Mesendoderm (in vitro differentiated cells): ENCODE results near the gene SNTG2.

ENCODE experiments used
- DNase-seq: peaks from one replicate; pipeline ENCODE4 v3.0.0; 2013
- H2AK5ac ChIP-seq: 2 replicates; pipeline ENCODE4 v1.6.1; 2013; ENCODE audit warnings: low read length, inconsistent platforms
- H2BK120ac ChIP-seq: 2 replicates; pipeline ENCODE4 v1.6.1; 2013; ENCODE audit warnings: low read depth, mild to moderate bottlenecking, low read length, moderate library complexity, mixed read lengths
- H2BK15ac ChIP-seq: replicated peaks from 2 replicates; pipeline ENCODE4 v1.6.1; 2013; ENCODE audit warnings: low read depth, mild to moderate bottlenecking, moderate library complexity
- H2BK5ac ChIP-seq: 2 replicates; pipeline ENCODE4 v1.6.1; 2013; ENCODE audit warnings: low read length, inconsistent platforms
- H3K18ac ChIP-seq: 2 replicates; pipeline ENCODE4 v1.6.1; 2013; ENCODE audit warnings: mild to moderate bottlenecking, low read length, mixed read lengths
- H3K23ac ChIP-seq: one replicate; pipeline ENCODE4 v1.6.1; 2013; ENCODE audit warnings: low read length
- H3K27ac ChIP-seq: 2 replicates; pipeline ENCODE4 v1.5.1; 2013; ENCODE audit warnings: low read depth, mild to moderate bottlenecking, inconsistent platforms, low read length, moderate library complexity
- H3K27me3 ChIP-seq: 2 replicates; pipeline ENCODE4 v1.6.1; 2013; ENCODE audit warnings: low read length, control low read depth, mild to moderate bottlenecking, inconsistent platforms; ENCODE audit not compliant: insufficient read depth, poor library complexity
- H3K36me3 ChIP-seq: 2 replicates; pipeline ENCODE4 v1.6.1; 2013; ENCODE audit warnings: low read length, inconsistent platforms; ENCODE audit not compliant: control insufficient read depth, insufficient read depth
- H3K4ac ChIP-seq: one replicate; pipeline ENCODE4 v1.6.1; 2013; ENCODE audit warnings: low read depth, mild to moderate bottlenecking, low read length, moderate library complexity
- H3K4me1 ChIP-seq: 2 replicates; pipeline ENCODE4 v1.6.1; 2013; ENCODE audit warnings: low read depth, low read length, inconsistent platforms; ENCODE audit not compliant: control insufficient read depth
- H3K4me2 ChIP-seq: 2 replicates; pipeline ENCODE4 v1.6.1; 2013; ENCODE audit warnings: low read length
- H3K4me3 ChIP-seq: 2 replicates; pipeline ENCODE4 v1.5.1; 2013; ENCODE audit warnings: mild to moderate bottlenecking, low read length
- H3K56ac ChIP-seq: one replicate; pipeline ENCODE4 v1.6.1; 2013; ENCODE audit warnings: low read length
- H3K79me1 ChIP-seq: 2 replicates; pipeline ENCODE4 v1.6.1; 2013; ENCODE audit warnings: low read length, inconsistent platforms
- H3K79me2 ChIP-seq: 2 replicates; pipeline ENCODE4 v1.6.1; 2013; ENCODE audit warnings: mild to moderate bottlenecking, low read length; ENCODE audit not compliant: control insufficient read depth, insufficient read depth
- H3K9ac ChIP-seq: 2 replicates; pipeline ENCODE4 v1.6.1; 2013; ENCODE audit warnings: low read length, inconsistent platforms
- H4K5ac ChIP-seq: one replicate; pipeline ENCODE4 v1.6.1; 2013; ENCODE audit warnings: low read length
- H4K8ac ChIP-seq: one replicate; pipeline ENCODE4 v1.6.1; 2013; ENCODE audit warnings: low read depth, mild to moderate bottlenecking, control low read depth, low read length, moderate library complexity
- WGBS: extraction: QIAGEN DNeasy Blood & Tissue Kit; methylation state at CpG from one replicate; pipeline ENCODE4 v1.1.7; 2013; ENCODE audit warnings: low lambda C conversion rate, missing lambda C conversion rate; ENCODE audit not compliant: insufficient coverage; ENCODE audit errors: extremely low coverage; 5-methylcytosine and 5-hydroxymethylcytosine counted together

SNTG2 gene

GRCh38 chr2:916935-917334 lies 33.7 kb upstream of the SNTG2 start:
- no peaks in the 10 kb centered on the region for H3K4me1 ChIP-seq
- no CpG with 5 or more reads among the region's 7 CpGs for WGBS

DNA sequence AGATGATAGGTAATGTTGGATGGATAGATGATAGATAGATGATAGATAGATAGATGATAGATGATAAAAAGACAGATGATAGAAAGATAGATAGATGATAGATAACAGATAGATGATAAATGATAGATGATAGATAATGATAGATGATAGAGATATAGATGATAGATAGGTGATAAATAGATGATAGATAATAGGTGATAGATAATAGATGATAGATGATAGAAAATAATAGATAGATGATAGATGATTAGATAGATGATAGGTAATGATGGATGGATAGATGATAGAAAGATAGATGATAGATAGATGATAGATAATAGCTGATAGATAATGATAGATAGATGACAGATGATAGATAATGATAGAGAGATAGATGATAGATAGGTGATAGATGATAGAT lies 31.0 kb upstream of the SNTG2 start:
- Histone ChIP-seq H3K27ac (no peak overlapping the region), H2BK120ac (no peak overlapping the region), H4K8ac (no peak overlapping the region), H4K5ac (no peak overlapping the region), H3K4ac (no peak overlapping the region), H3K9ac (no peak overlapping the region), H3K4me1 (no peaks in the 10 kb centered on the region), H3K36me3 (no peaks in the 10 kb centered on the region), H3K23ac (no peak overlapping the region), H3K27me3 (no peaks in the 10 kb centered on the region), H3K4me2 (no peak overlapping the region), H3K56ac (no peak overlapping the region), H2BK5ac (no peak overlapping the region), H2AK5ac (no peak overlapping the region), H3K4me3 (no peak overlapping the region), H3K79me2 (no peaks in the 10 kb centered on the region), H3K79me1 (no peaks in the 10 kb centered on the region), H2BK15ac (no peak overlapping the region), H3K18ac (no peak overlapping the region)
- no peak for DNase-seq

More at GRCh38 chr2:916935-917334, 33.7 kb upstream of the SNTG2 start:
- no peak overlapping the region for H3K9ac ChIP-seq
- no peaks in the 10 kb centered on the region for H3K79me2 ChIP-seq
- no peak overlapping the region for H2BK120ac ChIP-seq
- no peak overlapping the region for H2BK15ac ChIP-seq
- H3K4me3 ChIP-seq: no peak overlapping the region
- H4K5ac ChIP-seq: no peak overlapping the region
- no peak for DNase-seq
- no peaks in the 10 kb centered on the region for H3K79me1 ChIP-seq
- no peak overlapping the region for H2AK5ac ChIP-seq
- no peak overlapping the region for H3K23ac ChIP-seq
- H3K36me3 ChIP-seq: no peaks in the 10 kb centered on the region
- no peak overlapping the region for H3K4me2 ChIP-seq
- H3K27ac ChIP-seq: no peak overlapping the region
- H2BK5ac ChIP-seq: no peak overlapping the region
- H3K18ac ChIP-seq: no peak overlapping the region
- no peak overlapping the region for H4K8ac ChIP-seq
- H3K27me3 ChIP-seq: no peaks in the 10 kb centered on the region
- H3K4ac ChIP-seq: no peak overlapping the region
- no peak overlapping the region for H3K56ac ChIP-seq

- Histone ChIP-seq H3K56ac (no peak overlapping the region), H3K9ac (no peak overlapping the region), H2BK5ac (no peak overlapping the region), H3K4me1 (no peaks in the 10 kb centered on the region), H3K79me1 (no peaks in the 10 kb centered on the region), H3K27ac (no peak overlapping the region), H3K18ac (no peak overlapping the region), H2BK15ac (no peak overlapping the region), H3K36me3 (no peaks in the 10 kb centered on the region), H3K4me2 (no peak overlapping the region), H3K4ac (no peak overlapping the region), H3K23ac (no peak overlapping the region), H2BK120ac (no peak overlapping the region), H2AK5ac (no peak overlapping the region), H3K79me2 (no peaks in the 10 kb centered on the region), H3K4me3 (no peak overlapping the region), H4K8ac (no peak overlapping the region), H3K27me3 (no peaks in the 10 kb centered on the region), H4K5ac (no peak overlapping the region)
- no peak for DNase-seq
- WGBS: no CpG with 5 or more reads among the region's 11 CpGs
Measured at GRCh38 chr2:920573-920972, 30.1 kb upstream of the SNTG2 start.

GRCh38 chr2:920999-921398 lies 29.6 kb upstream of the SNTG2 start:
- Histone ChIP-seq H3K18ac (no peak overlapping the region), H3K27ac (no peak overlapping the region), H3K4me2 (no peak overlapping the region), H3K23ac (no peak overlapping the region), H4K5ac (no peak overlapping the region), H4K8ac (no peak overlapping the region), H3K9ac (no peak overlapping the region), H2BK5ac (no peak overlapping the region), H3K4ac (no peak overlapping the region), H3K79me2 (no peaks in the 10 kb centered on the region), H2AK5ac (no peak overlapping the region), H3K56ac (no peak overlapping the region), H2BK15ac (no peak overlapping the region), H3K4me1 (no peaks in the 10 kb centered on the region), H2BK120ac (no peak overlapping the region), H3K27me3 (no peaks in the 10 kb centered on the region), H3K79me1 (no peaks in the 10 kb centered on the region), H3K4me3 (no peak overlapping the region), H3K36me3 (no peaks in the 10 kb centered on the region)
- DNase-seq: no peak
- WGBS: no CpG with 5 or more reads among the region's 13 CpGs

DNA sequence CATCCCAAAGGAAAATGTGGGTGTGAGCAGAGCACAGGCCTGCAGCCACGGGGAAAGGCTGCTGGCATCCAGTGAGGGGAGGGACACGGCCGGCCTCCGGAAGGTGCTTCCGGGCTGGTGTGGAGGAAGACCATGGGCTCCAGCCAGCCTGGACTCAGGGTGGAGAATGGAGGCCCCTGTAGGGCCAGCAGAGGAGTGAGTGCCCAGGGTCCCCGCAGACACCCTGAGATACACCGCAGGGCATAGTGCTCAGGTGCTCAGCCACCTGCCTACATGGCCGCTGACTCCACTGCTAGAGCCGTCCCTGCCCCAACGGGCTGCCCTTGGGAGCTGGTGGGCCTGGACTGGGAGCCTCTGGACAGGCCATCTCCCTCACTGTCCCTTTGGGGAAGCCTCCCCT lies 28.5 kb upstream of the SNTG2 start:
- no peak overlapping the region for H3K23ac ChIP-seq
- no peak overlapping the region for H2AK5ac ChIP-seq
- no peak overlapping the region for H4K8ac ChIP-seq
- H3K9ac ChIP-seq: no peak overlapping the region
- no peak overlapping the region for H3K4ac ChIP-seq
- H3K79me1 ChIP-seq: no peaks in the 10 kb centered on the region
- DNase-seq: no peak
- no peaks in the 10 kb centered on the region for H3K4me1 ChIP-seq
- WGBS: no CpG with 5 or more reads among the region's 10 CpGs
- H2BK120ac ChIP-seq: no peak overlapping the region
- H2BK5ac ChIP-seq: no peak overlapping the region
- no peak overlapping the region for H2BK15ac ChIP-seq
- no peaks in the 10 kb centered on the region for H3K27me3 ChIP-seq
- no peak overlapping the region for H3K27ac ChIP-seq
- H3K56ac ChIP-seq: no peak overlapping the region
- no peak overlapping the region for H3K4me3 ChIP-seq
- H3K79me2 ChIP-seq: no peaks in the 10 kb centered on the region
- H3K4me2 ChIP-seq: no peak overlapping the region
- H3K18ac ChIP-seq: no peak overlapping the region
- H4K5ac ChIP-seq: no peak overlapping the region
- no peaks in the 10 kb centered on the region for H3K36me3 ChIP-seq

DNA sequence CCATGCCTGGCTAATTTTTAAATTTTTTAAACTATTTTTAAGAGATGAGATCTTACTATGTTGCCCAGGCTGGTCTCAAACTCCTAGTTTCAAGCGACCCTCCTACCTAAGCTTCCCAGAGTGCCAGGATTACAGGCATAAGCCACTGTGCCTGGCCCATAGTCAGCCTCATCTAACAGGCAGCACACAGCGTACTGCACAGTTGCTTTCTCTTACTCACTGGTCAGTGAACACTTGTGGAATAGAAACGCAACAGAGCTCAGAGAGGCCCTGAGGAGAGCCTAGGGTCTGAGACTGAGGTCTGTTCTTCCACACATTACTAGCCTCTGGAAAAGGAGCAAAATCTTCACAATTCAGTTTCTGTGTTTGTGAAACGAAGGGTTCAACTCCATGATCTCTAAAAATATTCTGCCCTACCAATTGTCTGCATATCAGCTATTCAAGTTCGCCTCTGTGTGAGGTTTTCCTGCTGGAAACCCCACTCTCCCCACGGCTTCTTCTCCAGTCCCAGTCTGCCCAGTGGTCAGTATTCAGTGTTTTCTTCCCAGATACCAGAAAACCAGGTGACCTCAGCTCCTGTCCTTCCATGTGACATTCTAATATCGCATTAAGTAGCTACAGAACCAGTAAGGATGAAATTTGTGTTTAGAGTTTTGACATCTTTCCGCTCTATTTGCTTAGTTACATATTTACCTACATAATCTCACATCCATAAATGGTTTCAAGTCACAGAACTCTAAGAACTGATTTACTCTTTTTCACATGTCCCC lies 26.6 kb upstream of the SNTG2 start:
- Histone ChIP-seq H3K27ac (no peak overlapping the region), H3K79me2 (no peaks in the 10 kb centered on the region), H4K8ac (no peak overlapping the region), H2BK15ac (no peak overlapping the region), H3K56ac (no peak overlapping the region), H3K79me1 (no peaks in the 10 kb centered on the region), H2BK5ac (no peak overlapping the region), H3K23ac (no peak overlapping the region), H3K4me1 (no peaks in the 10 kb centered on the region), H4K5ac (no peak overlapping the region), H2BK120ac (no peak overlapping the region), H3K4me3 (no peak overlapping the region), H2AK5ac (no peak overlapping the region), H3K4ac (no peak overlapping the region), H3K9ac (no peak overlapping the region), H3K18ac (no peak overlapping the region), H3K36me3 (no peaks in the 10 kb centered on the region), H3K4me2 (no peak overlapping the region), H3K27me3 (no peaks in the 10 kb centered on the region)
- WGBS: no CpG with 5 or more reads among the region's 8 CpGs
- no peak for DNase-seq
